HG03159 (cell line): ENCODE results near the gene PISD.

ENCODE experiments used
- ATAC-seq: cut with Tn5 transposase; IDR thresholded peaks from one replicate; pipeline ENCODE4 v1.9.1; 2021; ENCODE audit warnings: mild to moderate bottlenecking, moderate library complexity; ENCODE audit not compliant: unreplicated experiment

Gene PISD

GRCh38 chr22:31575190-31575589 is 86.8 kb downstream of the PISD start:
- no peak for ATAC-seq

- no peak for ATAC-seq
Observed at GRCh38 chr22:31574055-31574670, 87.9 kb downstream of the PISD start.

GRCh38 chr22:31572939-31573338 is 89.1 kb downstream of the PISD start:
- no peak for ATAC-seq

- no peak for ATAC-seq
Observed at GRCh38 chr22:31569126-31569525, 92.9 kb downstream of the PISD start.
